ENCODE measurements around the gene ARHGAP18.

The ARHGAP18 gene, protein sequence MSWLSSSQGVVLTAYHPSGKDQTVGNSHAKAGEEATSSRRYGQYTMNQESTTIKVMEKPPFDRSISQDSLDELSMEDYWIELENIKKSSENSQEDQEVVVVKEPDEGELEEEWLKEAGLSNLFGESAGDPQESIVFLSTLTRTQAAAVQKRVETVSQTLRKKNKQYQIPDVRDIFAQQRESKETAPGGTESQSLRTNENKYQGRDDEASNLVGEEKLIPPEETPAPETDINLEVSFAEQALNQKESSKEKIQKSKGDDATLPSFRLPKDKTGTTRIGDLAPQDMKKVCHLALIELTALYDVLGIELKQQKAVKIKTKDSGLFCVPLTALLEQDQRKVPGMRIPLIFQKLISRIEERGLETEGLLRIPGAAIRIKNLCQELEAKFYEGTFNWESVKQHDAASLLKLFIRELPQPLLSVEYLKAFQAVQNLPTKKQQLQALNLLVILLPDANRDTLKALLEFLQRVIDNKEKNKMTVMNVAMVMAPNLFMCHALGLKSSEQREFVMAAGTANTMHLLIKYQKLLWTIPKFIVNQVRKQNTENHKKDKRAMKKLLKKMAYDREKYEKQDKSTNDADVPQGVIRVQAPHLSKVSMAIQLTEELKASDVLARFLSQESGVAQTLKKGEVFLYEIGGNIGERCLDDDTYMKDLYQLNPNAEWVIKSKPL

DNA sequence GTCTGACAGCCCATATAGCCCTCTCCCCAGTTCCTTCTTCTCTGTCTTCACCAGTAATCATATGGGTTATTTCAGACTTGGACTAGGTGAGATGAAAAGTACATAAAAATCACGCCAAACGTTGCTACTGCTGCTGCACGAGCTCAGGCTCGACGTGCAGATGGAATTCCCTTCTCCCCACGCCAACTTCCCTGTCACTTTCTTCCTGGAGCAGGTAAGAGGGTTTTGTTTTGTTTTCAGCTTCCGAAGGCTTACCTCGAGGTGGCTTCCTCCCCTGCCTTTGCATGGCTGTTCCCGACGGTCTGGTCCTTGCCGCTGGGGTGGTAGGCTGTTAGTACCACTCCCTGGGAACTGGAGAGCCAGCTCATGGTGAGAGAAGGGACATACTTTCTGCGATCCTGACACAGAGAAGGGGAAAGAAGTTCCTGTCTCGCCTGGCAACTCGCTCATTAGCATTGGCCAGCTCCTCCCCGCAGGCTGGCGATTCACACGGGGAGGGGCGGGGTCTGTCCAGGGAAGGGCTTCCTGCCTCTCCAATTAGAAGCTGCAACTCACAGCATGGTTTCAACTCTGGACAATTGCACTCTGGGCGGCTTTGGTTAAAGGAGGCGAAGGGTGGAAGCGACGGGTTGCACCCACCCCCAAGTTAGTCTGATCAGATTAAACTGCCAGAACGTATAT lies at the start of gene ARHGAP18:
Gene ARHGAP18, minus strand, starts transcription at position 409 of the 681 bp plus-strand sequence. Its CDS starts 41 bp downstream, at position 368.
- peak within 1 kb of the TSS; percentile 59 for H3K27ac ChIP-seq (ENCODE audit: low read depth, low read length)
- H3K36me3 ChIP-seq (ENCODE audit: insufficient read depth, low read length): peaks cover 11% of the 10 kb centered on the region
- peaks cover 51% of the 10 kb centered on the region for H3K79me2 ChIP-seq (ENCODE audit: control insufficient read depth, insufficient read depth, low read length, unreplicated experiment)
- no peaks in the 10 kb centered on the region for H3K27me3 ChIP-seq (ENCODE audit: insufficient read depth, low read length)
- H3K4me1 ChIP-seq (ENCODE audit: control insufficient read depth, insufficient read depth, low read length, unreplicated experiment): peaks cover 26% of the 10 kb centered on the region
- peak within 1 kb of the TSS; percentile 96 for H3K4me3 ChIP-seq (ENCODE audit: low read depth, low read length)
- peak within 1 kb of the TSS; percentile 56 for H2AFZ ChIP-seq (ENCODE audit: low read length, unreplicated experiment)

DNA sequence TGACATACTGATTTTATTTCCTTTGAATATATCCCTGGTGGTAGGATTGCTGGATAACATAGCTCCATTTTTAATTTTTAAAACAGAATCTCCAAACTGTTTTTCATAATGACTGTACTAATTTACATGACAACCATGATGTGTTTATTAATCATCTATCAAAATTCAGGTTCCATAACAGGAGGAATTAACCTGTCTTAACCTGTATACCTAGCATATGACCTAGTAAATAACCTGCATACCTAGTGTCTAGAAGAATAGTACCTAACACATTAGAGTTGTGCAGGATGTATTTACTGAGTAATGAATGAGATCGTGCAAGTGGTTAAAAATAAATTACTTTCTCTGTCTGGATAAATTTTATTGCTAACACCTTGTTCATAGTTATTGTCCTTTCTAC lies 45.8 kb upstream of the ARHGAP18 start:
- Histone ChIP-seq H3K4me1 (ENCODE audit: control insufficient read depth, insufficient read depth, low read length, unreplicated experiment) (peaks cover 20% of the 10 kb centered on the region), H3K36me3 (ENCODE audit: insufficient read depth, low read length) (no peaks in the 10 kb centered on the region), H3K4me3 (ENCODE audit: low read depth, low read length) (no peak overlapping the region), H3K27me3 (ENCODE audit: insufficient read depth, low read length) (no peaks in the 10 kb centered on the region), H3K79me2 (ENCODE audit: control insufficient read depth, insufficient read depth, low read length, unreplicated experiment) (no peaks in the 10 kb centered on the region), H2AFZ (ENCODE audit: low read length, unreplicated experiment) (no peak overlapping the region), H3K27ac (ENCODE audit: low read depth, low read length) (no peak overlapping the region)

DNA sequence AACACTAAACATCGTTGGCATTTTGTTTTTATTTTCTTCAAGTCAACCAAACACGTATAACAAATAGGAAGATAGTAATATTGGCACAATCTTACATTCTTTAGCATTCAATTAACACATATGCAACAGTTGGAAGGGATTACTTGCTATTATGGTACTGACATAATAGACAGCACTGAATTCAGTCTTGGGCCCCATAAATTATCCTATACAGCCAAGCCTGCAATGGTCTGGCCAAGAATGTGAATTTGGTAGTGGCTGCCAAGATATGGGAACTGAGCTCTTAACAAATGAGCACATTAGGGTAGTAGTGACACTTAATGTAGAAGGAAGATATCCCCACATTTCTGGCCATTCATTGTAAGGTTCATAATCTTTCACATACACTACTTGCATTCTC lies 44.8 kb upstream of the ARHGAP18 start:
- no peaks in the 10 kb centered on the region for H3K27me3 ChIP-seq (ENCODE audit: insufficient read depth, low read length)
- H3K4me1 ChIP-seq (ENCODE audit: control insufficient read depth, insufficient read depth, low read length, unreplicated experiment): peaks cover 29% of the 10 kb centered on the region
- H3K27ac ChIP-seq (ENCODE audit: low read depth, low read length): no peak overlapping the region
- no peak overlapping the region for H2AFZ ChIP-seq (ENCODE audit: low read length, unreplicated experiment)
- no peaks in the 10 kb centered on the region for H3K79me2 ChIP-seq (ENCODE audit: control insufficient read depth, insufficient read depth, low read length, unreplicated experiment)
- H3K36me3 ChIP-seq (ENCODE audit: insufficient read depth, low read length): no peaks in the 10 kb centered on the region
- no peak overlapping the region for H3K4me3 ChIP-seq (ENCODE audit: low read depth, low read length)

DNA sequence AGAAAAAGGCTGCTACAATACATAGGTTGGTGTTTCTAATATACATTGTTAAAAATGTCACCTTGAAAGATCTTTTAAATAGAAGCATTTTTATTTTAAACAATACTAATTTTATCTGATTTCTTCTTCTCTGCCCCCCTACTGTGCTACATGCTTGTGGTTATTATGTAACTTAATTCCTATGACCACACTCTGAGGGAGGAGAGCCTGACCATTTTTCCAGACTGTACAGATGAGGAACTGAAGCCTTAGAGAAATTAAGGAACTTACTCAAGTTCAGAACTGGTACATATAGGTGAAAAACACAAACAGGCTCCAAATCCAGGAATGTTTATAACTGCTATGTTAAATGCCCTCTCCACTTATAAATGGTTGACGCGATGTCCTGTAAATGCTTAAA lies 43.4 kb upstream of the ARHGAP18 start:
- no peak overlapping the region for H3K4me3 ChIP-seq (ENCODE audit: low read depth, low read length)
- no peaks in the 10 kb centered on the region for H3K36me3 ChIP-seq (ENCODE audit: insufficient read depth, low read length)
- no peaks in the 10 kb centered on the region for H3K79me2 ChIP-seq (ENCODE audit: control insufficient read depth, insufficient read depth, low read length, unreplicated experiment)
- peak overlapping the region; percentile 28 for H2AFZ ChIP-seq (ENCODE audit: low read length, unreplicated experiment)
- H3K27ac ChIP-seq (ENCODE audit: low read depth, low read length): no peak overlapping the region
- H3K4me1 ChIP-seq (ENCODE audit: control insufficient read depth, insufficient read depth, low read length, unreplicated experiment): peaks cover 39% of the 10 kb centered on the region
- no peaks in the 10 kb centered on the region for H3K27me3 ChIP-seq (ENCODE audit: insufficient read depth, low read length)

DNA sequence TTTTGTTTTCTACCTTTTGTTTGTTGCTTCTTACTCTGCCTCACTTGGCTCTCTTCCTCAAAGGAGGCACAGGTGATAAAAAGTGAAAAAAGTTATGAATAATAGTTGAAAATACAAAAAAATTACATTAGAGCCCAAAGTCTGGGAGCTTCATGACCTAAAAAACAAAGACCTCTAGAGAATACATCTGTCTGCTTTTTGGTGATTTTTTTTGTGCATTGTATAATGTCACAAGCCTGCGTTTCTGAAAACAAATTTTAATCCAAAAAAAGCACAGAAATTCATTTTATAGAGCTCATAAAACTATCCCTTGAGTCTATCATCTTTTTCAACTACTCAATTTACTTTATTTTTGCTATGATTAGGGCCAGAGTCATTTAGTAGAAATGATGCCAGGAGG lies 41.4 kb upstream of the ARHGAP18 start:
- H3K79me2 ChIP-seq (ENCODE audit: control insufficient read depth, insufficient read depth, low read length, unreplicated experiment): no peaks in the 10 kb centered on the region
- H3K27me3 ChIP-seq (ENCODE audit: insufficient read depth, low read length): no peaks in the 10 kb centered on the region
- H3K27ac ChIP-seq (ENCODE audit: low read depth, low read length): peak overlapping the region; percentile 95
- no peak overlapping the region for H3K4me3 ChIP-seq (ENCODE audit: low read depth, low read length)
- H3K36me3 ChIP-seq (ENCODE audit: insufficient read depth, low read length): no peaks in the 10 kb centered on the region
- peaks cover 47% of the 10 kb centered on the region for H3K4me1 ChIP-seq (ENCODE audit: control insufficient read depth, insufficient read depth, low read length, unreplicated experiment)
- H2AFZ ChIP-seq (ENCODE audit: low read length, unreplicated experiment): peak overlapping the region; percentile 99

DNA sequence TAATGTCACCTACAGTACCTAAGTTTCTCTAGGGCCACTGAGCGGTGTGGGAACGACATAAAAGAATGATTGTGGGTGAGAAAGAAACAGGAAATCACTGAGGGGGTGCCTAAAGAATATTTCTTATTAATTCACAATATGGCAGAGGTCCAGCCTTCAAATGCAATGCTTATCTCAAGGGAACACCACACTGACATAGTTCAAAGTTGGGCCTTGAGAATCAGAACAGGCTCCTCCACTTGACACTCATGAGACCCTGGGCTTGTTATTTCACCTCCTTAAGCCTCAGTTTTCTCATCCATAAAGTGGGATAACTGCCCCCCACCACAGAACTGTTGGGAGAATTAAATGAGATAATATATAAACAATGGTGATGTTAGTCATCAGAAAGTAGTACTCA lies 40.4 kb upstream of the ARHGAP18 start:
- Histone ChIP-seq H3K4me1 (ENCODE audit: control insufficient read depth, insufficient read depth, low read length, unreplicated experiment) (peaks cover 51% of the 10 kb centered on the region), H3K4me3 (ENCODE audit: low read depth, low read length) (peak overlapping the region; percentile 64; the same call in 1 of the 2 replicates), H3K79me2 (ENCODE audit: control insufficient read depth, insufficient read depth, low read length, unreplicated experiment) (no peaks in the 10 kb centered on the region), H3K36me3 (ENCODE audit: insufficient read depth, low read length) (no peaks in the 10 kb centered on the region), H2AFZ (ENCODE audit: low read length, unreplicated experiment) (peak overlapping the region; percentile 34), H3K27ac (ENCODE audit: low read depth, low read length) (peak overlapping the region; percentile 95), H3K27me3 (ENCODE audit: insufficient read depth, low read length) (no peaks in the 10 kb centered on the region)

DNA sequence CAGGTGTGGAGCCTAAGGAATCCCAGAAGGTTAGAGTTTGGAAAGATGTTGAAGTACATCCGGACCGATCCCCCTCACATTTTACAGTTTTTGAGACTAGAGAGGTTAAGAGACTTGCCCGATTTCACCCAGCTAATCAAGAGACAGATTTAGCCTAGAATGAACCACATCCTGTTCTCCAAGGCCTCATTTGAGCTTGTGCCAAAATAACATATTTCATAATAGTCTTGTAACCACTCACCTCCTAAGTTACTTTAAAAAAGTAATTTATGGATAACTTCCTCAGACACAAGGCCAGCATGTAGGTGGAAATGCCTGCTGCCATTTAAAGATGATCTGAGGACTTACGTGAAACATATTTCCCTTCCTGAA lies 39.8 kb upstream of the ARHGAP18 start:
- H2AFZ ChIP-seq (ENCODE audit: low read length, unreplicated experiment): no peak overlapping the region
- H3K4me1 ChIP-seq (ENCODE audit: control insufficient read depth, insufficient read depth, low read length, unreplicated experiment): peaks cover 57% of the 10 kb centered on the region
- H3K4me3 ChIP-seq (ENCODE audit: low read depth, low read length): peak overlapping the region; percentile 64

DNA sequence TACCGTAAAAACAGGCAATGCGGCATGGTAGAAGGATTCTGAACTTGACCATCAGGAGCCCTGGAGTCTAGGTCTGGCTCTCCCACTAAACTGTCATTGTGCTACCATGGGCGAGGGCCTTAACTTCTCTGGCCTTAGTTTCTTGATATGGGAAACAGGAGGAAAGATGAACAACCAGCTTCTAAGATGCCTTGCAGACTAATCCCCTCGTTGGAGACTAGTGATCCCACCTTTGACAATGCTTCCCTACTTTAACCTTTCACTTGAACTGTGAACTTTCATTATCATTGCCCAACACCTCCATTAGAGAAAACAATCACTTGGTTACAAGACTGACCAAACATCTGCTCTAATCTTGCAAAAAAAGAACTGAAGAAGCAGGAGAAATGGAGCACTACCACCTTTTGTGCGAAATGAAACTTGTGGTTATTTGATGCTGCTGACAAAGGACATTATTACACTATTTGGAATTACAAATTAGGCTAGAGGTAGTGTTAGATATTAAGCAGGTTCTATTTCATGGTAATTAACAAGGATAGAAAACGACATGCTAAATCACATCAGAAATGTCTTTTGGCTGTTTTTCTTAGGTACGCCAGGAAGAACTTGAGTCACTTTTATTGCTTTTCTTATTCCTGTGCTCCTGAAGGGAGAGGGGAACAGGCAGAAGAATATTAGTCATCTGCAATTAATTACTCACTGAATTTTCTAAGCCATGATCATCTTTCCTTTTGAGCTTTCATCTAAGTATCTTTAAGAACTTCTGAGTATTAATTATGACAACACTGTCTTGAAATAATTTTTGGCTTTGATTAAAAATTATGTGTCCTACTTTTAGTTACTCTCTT lies 39.1 kb upstream of the ARHGAP18 start:
- Histone ChIP-seq H3K79me2 (ENCODE audit: control insufficient read depth, insufficient read depth, low read length, unreplicated experiment) (no peaks in the 10 kb centered on the region), H3K27me3 (ENCODE audit: insufficient read depth, low read length) (no peaks in the 10 kb centered on the region), H2AFZ (ENCODE audit: low read length, unreplicated experiment) (peak overlapping the region; percentile 35), H3K4me3 (ENCODE audit: low read depth, low read length) (peak overlapping the region; percentile 64), H3K4me1 (ENCODE audit: control insufficient read depth, insufficient read depth, low read length, unreplicated experiment) (peaks cover 63% of the 10 kb centered on the region), H3K36me3 (ENCODE audit: insufficient read depth, low read length) (no peaks in the 10 kb centered on the region), H3K27ac (ENCODE audit: low read depth, low read length) (peak overlapping the region; percentile 95)

More for the DNA sequence above, 39.8 kb upstream of the ARHGAP18 start:
- no peaks in the 10 kb centered on the region for H3K36me3 ChIP-seq (ENCODE audit: insufficient read depth, low read length)
- no peaks in the 10 kb centered on the region for H3K79me2 ChIP-seq (ENCODE audit: control insufficient read depth, insufficient read depth, low read length, unreplicated experiment)
- H3K27ac ChIP-seq (ENCODE audit: low read depth, low read length): peak overlapping the region; percentile 95
- no peaks in the 10 kb centered on the region for H3K27me3 ChIP-seq (ENCODE audit: insufficient read depth, low read length)

DNA sequence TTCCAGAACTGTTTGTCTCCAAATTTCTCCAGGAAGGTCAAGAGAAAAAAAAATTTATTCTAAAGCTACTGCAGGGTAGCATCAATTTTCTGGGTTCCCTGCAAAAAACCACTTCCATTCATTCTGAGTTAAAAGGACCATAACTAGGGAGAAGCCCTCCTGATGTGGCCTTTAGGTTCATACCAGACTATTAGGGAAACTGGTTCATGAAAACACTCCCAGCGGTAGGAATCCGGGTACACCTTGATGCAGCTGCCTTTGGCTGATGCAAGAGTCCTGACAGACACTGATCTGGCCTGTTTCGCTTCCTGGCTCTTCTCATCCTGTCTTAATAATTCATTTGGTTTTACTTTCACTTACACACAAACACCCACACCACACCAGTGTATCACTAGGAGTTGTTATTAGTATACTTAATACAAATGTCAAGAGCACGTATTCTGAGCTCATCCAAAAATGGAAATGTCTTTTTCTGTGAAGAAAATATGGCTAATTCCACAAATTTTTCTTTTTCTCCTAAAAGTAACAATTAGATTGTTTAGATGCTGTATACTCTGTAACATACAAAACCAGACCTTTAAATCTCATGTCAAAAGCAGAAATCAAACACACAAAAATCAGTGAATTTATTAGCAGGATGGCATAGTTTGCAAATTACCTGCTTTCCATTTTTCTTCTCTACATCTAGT lies 38.4 kb upstream of the ARHGAP18 start:
- peak overlapping the region; percentile 95 for H3K27ac ChIP-seq (ENCODE audit: low read depth, low read length)
- peaks cover 71% of the 10 kb centered on the region for H3K4me1 ChIP-seq (ENCODE audit: control insufficient read depth, insufficient read depth, low read length, unreplicated experiment)
- no peaks in the 10 kb centered on the region for H3K27me3 ChIP-seq (ENCODE audit: insufficient read depth, low read length)
- peak overlapping the region; percentile 64 for H3K4me3 ChIP-seq (ENCODE audit: low read depth, low read length)
- no peaks in the 10 kb centered on the region for H3K36me3 ChIP-seq (ENCODE audit: insufficient read depth, low read length)
- peak overlapping the region; percentile 35 for H2AFZ ChIP-seq (ENCODE audit: low read length, unreplicated experiment)
- H3K79me2 ChIP-seq (ENCODE audit: control insufficient read depth, insufficient read depth, low read length, unreplicated experiment): no peaks in the 10 kb centered on the region

All from ACC112 (cell line).